OCI-LY1 (cell line): ENCODE measurements around the gene LAMA5.

ENCODE experiments used
- H2AFZ ChIP-seq: fragments of 200-600 bp; sonication (generic), shearing (Covaris generic); 2 replicates; pipeline ENCODE4 v1.6.0; 2014; ENCODE audit warnings: antibody characterized with exemption, mild to moderate bottlenecking, low read length
- H3F3A ChIP-seq: fragments of 200-600 bp; sonication (generic), shearing (Covaris generic); 2 replicates; pipeline ENCODE4 v1.6.0; 2014; ENCODE audit warnings: mild to moderate bottlenecking, antibody characterized with exemption, low read length, moderate library complexity; ENCODE audit not compliant: insufficient read depth
- H3K27ac ChIP-seq: fragments of 200-600 bp; sonication (generic); 2 replicates; pipeline ENCODE4 v1.5.1; 2014; ENCODE audit warnings: low read length, mixed run types, mild to moderate bottlenecking, low read depth; ENCODE audit not compliant: poor library complexity, severe bottlenecking
- H3K27me3 ChIP-seq: fragments of 200-600 bp; sonication (generic); 2 replicates; pipeline ENCODE4 v1.6.0; 2014; ENCODE audit warnings: antibody characterized with exemption, mild to moderate bottlenecking, low read length, moderate library complexity; ENCODE audit not compliant: insufficient read depth
- H3K36me3 ChIP-seq: fragments of 200-600 bp; sonication (generic); 2 replicates; pipeline ENCODE4 v1.6.1; 2014; ENCODE audit warnings: mild to moderate bottlenecking, antibody characterized with exemption, low read length, moderate library complexity, mixed read lengths; ENCODE audit not compliant: insufficient read depth
- H3K4me1 ChIP-seq: fragments of 200-600 bp; sonication (generic); 2 replicates; pipeline ENCODE4 v1.5.1; 2014; ENCODE audit warnings: mild to moderate bottlenecking, low read length, moderate library complexity; ENCODE audit not compliant: insufficient read depth, severe bottlenecking
- H3K4me2 ChIP-seq: fragments of 200-600 bp; sonication (generic), shearing (Covaris generic); 2 replicates; pipeline ENCODE4 v1.6.1; 2014; ENCODE audit warnings: low read length
- H3K4me3 ChIP-seq: fragments of 200-600 bp; sonication (generic); 2 replicates; pipeline ENCODE4 v1.5.1; 2014; ENCODE audit warnings: low read length, low read depth, mild to moderate bottlenecking, mixed read lengths; ENCODE audit not compliant: poor library complexity, severe bottlenecking
- H3K79me2 ChIP-seq: fragments of 200-600 bp; shearing (Covaris generic); 2 replicates; pipeline ENCODE4 v1.6.1; 2016; ENCODE audit warnings: mixed run types, low read length, mixed read lengths; ENCODE audit not compliant: insufficient read depth
- H3K9ac ChIP-seq: fragments of 200-600 bp; sonication (generic), shearing (Covaris generic); 2 replicates; pipeline ENCODE4 v1.6.1; 2014; ENCODE audit warnings: mild to moderate bottlenecking, low read length, mixed read lengths
- H3K9me2 ChIP-seq: fragments of 200-600 bp; sonication (generic), shearing (Covaris generic); 2 replicates; pipeline ENCODE4 v1.6.1; 2014; ENCODE audit warnings: low read depth, mild to moderate bottlenecking, low read length, mixed read lengths
- H3K9me3 ChIP-seq: fragments of 200-600 bp; shearing (Covaris generic); 2 replicates; pipeline ENCODE4 v1.6.1; 2014; ENCODE audit warnings: low read length, mixed read lengths
- H4K20me1 ChIP-seq: fragments of 200-600 bp; sonication (generic), shearing (Covaris generic); 2 replicates; pipeline ENCODE4 v1.6.0; 2016; ENCODE audit warnings: mild to moderate bottlenecking, low read length; ENCODE audit not compliant: insufficient read depth
- EZH2 ChIP-seq: fragments of 200-600 bp; sonication (generic), shearing (Covaris generic); IDR thresholded peaks from 2 replicates; pipeline ENCODE4 v1.8.0; 2017; ENCODE audit warnings: borderline replicate concordance, mixed run types, mild to moderate bottlenecking, antibody characterized with exemption, low read length, moderate library complexity, mixed read lengths
- TF ChIP-seq, protein P1 (sequence below): fragments of 200-600 bp; sonication (generic), shearing (Covaris generic); IDR thresholded peaks from 2 replicates; pipeline ENCODE4 v1.5.1; 2017; ENCODE audit warnings: mild to moderate bottlenecking, antibody characterized with exemption, low read length, moderate library complexity, mixed read lengths

The LAMA5 gene

DNA sequence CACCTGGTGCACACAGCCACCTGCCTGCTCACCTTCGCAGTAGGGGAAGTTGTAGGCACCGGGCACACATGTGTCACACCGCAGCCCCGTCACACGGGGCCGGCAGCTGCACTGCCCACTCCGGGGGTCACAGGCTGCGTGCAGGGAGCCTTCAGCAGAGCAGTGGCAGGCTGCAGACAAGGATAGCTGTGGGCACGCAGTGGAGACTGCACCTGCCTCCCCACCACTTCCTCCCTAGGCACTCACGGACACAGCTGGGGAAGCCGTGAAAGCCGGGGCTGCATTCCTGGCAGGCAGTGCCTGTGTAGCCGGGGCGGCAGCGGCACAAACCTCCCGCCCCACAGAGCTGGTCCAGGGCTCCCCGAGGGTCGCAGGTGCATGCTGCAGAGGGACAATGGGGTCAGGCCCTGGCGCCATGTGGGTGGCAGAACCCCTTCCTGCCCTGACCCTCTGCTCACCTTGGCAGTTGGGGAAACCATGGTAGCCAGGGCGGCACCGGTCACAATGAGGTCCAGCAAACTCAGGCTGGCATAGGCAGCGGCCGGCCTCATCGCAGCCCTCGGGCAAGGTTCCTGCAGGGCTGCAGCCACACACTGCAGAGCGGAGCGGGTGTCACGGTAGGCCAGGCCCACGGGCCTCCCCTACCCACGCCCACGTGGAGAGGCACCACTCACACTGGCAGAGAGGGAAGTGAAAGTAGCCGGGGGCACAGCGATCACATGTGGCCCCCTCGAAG lies 29.4 kb downstream of the LAMA5 start:
- Histone ChIP-seq H3K4me1 (peaks cover 48% of the 10 kb centered on the region), H3K9ac (peak overlapping the region; percentile 10; the same call in 1 of the 2 replicates), H3K9me3 (peaks cover 4% of the 10 kb centered on the region), H3K36me3 (no peaks in the 10 kb centered on the region; the same call in 1 of the 2 replicates), H4K20me1 (no peaks in the 10 kb centered on the region), H3K27me3 (no peaks in the 10 kb centered on the region; the same call in 1 of the 2 replicates), H2AFZ (no peak overlapping the region), H3K9me2 (no peaks in the 10 kb centered on the region), H3K27ac (peak overlapping the region; percentile 89), H3K4me2 (peak overlapping the region; percentile 27; the same call in 1 of the 2 replicates), H3F3A (peaks cover 5% of the 10 kb centered on the region), H3K79me2 (no peaks in the 10 kb centered on the region), H3K4me3 (peak overlapping the region; percentile 9)
- TF ChIP-seq, protein P1, sequence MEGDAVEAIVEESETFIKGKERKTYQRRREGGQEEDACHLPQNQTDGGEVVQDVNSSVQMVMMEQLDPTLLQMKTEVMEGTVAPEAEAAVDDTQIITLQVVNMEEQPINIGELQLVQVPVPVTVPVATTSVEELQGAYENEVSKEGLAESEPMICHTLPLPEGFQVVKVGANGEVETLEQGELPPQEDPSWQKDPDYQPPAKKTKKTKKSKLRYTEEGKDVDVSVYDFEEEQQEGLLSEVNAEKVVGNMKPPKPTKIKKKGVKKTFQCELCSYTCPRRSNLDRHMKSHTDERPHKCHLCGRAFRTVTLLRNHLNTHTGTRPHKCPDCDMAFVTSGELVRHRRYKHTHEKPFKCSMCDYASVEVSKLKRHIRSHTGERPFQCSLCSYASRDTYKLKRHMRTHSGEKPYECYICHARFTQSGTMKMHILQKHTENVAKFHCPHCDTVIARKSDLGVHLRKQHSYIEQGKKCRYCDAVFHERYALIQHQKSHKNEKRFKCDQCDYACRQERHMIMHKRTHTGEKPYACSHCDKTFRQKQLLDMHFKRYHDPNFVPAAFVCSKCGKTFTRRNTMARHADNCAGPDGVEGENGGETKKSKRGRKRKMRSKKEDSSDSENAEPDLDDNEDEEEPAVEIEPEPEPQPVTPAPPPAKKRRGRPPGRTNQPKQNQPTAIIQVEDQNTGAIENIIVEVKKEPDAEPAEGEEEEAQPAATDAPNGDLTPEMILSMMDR, result no peak
- no peak for TF ChIP-seq EZH2

DNA sequence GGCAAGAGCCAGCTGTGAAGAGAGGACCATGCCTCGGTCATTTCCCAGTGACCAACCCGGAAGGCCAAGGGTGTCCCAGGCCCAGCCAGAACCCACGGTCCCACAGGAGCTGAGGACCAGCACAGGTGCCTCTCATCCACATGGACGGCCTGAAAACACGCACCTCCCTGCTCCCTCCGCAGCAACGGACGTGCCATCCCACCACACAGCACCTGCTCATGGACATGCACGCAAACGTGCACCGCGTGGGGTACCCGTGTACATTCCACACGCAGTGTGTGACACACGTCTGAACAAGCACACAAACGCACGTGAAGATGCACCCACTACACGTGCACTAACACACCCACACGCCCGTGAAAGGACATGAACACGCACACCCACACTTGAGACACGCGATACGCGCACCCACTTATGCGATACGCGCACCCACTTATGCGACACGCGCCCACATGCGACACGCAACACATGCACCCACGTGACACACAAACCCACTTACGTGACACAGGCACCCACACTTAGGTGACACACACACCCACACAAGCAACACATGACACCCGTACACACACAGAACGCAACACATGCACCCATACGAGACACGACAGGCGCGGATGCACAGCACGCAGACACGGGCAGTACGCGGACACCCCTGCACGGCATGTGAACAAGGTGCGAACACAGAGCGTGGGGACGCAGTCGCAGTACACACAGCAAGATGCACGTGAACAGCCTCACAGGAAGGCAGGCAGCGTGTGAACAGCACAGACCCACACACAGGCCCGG lies 30.1 kb downstream of the LAMA5 start:
- H3K9ac ChIP-seq, result no peak overlapping the region
- peak overlapping the region; percentile 27; the same call in 1 of the 2 replicates for H3K4me2 ChIP-seq
- peaks cover 46% of the 10 kb centered on the region for H3K4me1 ChIP-seq
- H4K20me1 ChIP-seq, result no peaks in the 10 kb centered on the region
- H2AFZ ChIP-seq, result no peak overlapping the region
- H3K79me2 ChIP-seq, result no peaks in the 10 kb centered on the region
- H3K36me3 ChIP-seq, result no peaks in the 10 kb centered on the region; the same call in 1 of the 2 replicates
- TF ChIP-seq EZH2, result no peak
- TF ChIP-seq, protein P1, result no peak
- no peaks in the 10 kb centered on the region; the same call in 1 of the 2 replicates for H3K27me3 ChIP-seq
- peaks cover 5% of the 10 kb centered on the region for H3F3A ChIP-seq
- H3K9me3 ChIP-seq, result peaks cover 4% of the 10 kb centered on the region
- peak overlapping the region; percentile 9 for H3K4me3 ChIP-seq
- peak overlapping the region; percentile 89 for H3K27ac ChIP-seq
- H3K9me2 ChIP-seq, result no peaks in the 10 kb centered on the region

DNA sequence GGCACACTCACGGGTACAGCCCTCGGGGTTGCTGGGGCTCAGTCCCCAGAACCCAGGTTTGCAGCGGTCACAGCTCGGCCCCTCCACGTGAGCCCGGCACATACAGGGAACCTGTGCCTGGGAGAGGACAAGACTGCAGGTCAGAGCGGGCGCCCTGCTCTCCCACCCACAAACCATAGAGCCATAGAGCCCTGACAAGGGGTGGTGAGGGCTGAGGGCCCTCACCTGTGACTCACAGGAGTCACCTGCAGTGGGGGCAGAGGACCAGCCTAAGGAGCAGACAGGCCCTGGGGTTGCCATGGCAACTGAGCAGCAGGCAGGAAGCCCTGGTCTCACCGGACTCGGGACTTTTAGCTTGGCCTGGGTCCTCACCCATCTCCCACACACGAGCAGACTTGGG lies 30.8 kb downstream of the LAMA5 start:
- Histone ChIP-seq H3K9ac (no peak overlapping the region), H3K27me3 (no peaks in the 10 kb centered on the region; the same call in 1 of the 2 replicates), H3K27ac (no peak overlapping the region), H2AFZ (no peak overlapping the region), H3K4me1 (peaks cover 46% of the 10 kb centered on the region), H3K36me3 (no peaks in the 10 kb centered on the region; the same call in 1 of the 2 replicates), H4K20me1 (no peaks in the 10 kb centered on the region), H3K4me2 (no peak overlapping the region), H3K4me3 (no peak overlapping the region), H3K9me3 (peaks cover 4% of the 10 kb centered on the region), H3K9me2 (no peaks in the 10 kb centered on the region), H3F3A (peaks cover 5% of the 10 kb centered on the region), H3K79me2 (no peaks in the 10 kb centered on the region)
- no peak for TF ChIP-seq EZH2
- TF ChIP-seq, protein P1, result no peak
